ENCODE results near the gene CLCN5. TPM values are rescaled to one million over a fixed set of nuclear protein-coding genes. Genes with fewer than 3 reads are reported as not detected.

CLCN5 gene
- total and polyA plus RNA-seq, 10 of the 15 experiments (the other 5 are each of a cell fraction or from before 2014, with no cell fraction given): 0.33 to 3.8 (median 2.6) TPM

DNA sequence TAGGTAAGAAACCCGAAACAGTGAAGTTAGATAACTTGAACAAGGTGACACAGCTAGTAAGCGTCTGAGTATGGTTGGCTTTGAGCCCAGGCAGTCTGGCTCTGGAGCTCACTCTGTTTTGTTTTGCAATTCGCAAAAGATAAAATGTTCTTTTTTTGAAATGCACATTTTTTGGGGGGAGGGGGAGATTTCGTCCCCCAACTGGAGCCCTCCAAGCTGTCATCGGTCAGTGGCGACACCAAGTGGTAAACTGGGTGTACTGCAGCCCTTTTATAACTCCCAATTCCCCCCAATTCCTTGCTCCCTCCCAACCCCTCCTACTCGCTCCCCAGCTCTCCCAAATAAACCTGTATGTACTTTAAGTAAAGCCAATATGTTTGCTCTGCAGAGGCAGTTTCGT, 2.8 kb upstream of the CLCN5 start (continued):
- TF ChIP-seq, protein P1, sequence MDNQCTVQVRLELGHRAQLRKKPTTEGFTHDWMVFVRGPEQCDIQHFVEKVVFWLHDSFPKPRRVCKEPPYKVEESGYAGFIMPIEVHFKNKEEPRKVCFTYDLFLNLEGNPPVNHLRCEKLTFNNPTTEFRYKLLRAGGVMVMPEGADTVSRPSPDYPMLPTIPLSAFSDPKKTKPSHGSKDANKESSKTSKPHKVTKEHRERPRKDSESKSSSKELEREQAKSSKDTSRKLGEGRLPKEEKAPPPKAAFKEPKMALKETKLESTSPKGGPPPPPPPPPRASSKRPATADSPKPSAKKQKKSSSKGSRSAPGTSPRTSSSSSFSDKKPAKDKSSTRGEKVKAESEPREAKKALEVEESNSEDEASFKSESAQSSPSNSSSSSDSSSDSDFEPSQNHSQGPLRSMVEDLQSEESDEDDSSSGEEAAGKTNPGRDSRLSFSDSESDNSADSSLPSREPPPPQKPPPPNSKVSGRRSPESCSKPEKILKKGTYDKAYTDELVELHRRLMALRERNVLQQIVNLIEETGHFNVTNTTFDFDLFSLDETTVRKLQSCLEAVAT (IDR thresholded peaks at IDR 0.05): no peak
- TF ChIP-seq RAD21 (IDR thresholded peaks at IDR 0.05; ENCODE audit: insufficient read depth, low read depth, low read length) (peak; percentile 52), SMC3 (IDR thresholded peaks at IDR 0.05; ENCODE audit: borderline replicate concordance, low read length) (peak; percentile 35), POLR2AphosphoS5 (IDR thresholded peaks at IDR 0.05; ENCODE audit: low read length) (no peak), STAT3 (IDR thresholded peaks at IDR 0.05; ENCODE audit: low read depth, low read length) (no peak), RFX5 (IDR thresholded peaks at IDR 0.05; ENCODE audit: low read depth, low read length) (no peak)
- TF ChIP-seq, protein P2, sequence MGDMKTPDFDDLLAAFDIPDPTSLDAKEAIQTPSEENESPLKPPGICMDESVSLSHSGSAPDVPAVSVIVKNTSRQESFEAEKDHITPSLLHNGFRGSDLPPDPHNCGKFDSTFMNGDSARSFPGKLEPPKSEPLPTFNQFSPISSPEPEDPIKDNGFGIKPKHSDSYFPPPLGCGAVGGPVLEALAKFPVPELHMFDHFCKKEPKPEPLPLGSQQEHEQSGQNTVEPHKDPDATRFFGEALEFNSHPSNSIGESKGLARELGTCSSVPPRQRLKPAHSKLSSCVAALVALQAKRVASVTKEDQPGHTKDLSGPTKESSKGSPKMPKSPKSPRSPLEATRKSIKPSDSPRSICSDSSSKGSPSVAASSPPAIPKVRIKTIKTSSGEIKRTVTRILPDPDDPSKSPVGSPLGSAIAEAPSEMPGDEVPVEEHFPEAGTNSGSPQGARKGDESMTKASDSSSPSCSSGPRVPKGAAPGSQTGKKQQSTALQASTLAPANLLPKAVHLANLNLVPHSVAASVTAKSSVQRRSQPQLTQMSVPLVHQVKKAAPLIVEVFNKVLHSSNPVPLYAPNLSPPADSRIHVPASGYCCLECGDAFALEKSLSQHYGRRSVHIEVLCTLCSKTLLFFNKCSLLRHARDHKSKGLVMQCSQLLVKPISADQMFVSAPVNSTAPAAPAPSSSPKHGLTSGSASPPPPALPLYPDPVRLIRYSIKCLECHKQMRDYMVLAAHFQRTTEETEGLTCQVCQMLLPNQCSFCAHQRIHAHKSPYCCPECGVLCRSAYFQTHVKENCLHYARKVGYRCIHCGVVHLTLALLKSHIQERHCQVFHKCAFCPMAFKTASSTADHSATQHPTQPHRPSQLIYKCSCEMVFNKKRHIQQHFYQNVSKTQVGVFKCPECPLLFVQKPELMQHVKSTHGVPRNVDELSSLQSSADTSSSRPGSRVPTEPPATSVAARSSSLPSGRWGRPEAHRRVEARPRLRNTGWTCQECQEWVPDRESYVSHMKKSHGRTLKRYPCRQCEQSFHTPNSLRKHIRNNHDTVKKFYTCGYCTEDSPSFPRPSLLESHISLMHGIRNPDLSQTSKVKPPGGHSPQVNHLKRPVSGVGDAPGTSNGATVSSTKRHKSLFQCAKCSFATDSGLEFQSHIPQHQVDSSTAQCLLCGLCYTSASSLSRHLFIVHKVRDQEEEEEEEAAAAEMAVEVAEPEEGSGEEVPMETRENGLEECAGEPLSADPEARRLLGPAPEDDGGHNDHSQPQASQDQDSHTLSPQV (IDR thresholded peaks at IDR 0.05): no peak
- TF ChIP-seq, protein P3, sequence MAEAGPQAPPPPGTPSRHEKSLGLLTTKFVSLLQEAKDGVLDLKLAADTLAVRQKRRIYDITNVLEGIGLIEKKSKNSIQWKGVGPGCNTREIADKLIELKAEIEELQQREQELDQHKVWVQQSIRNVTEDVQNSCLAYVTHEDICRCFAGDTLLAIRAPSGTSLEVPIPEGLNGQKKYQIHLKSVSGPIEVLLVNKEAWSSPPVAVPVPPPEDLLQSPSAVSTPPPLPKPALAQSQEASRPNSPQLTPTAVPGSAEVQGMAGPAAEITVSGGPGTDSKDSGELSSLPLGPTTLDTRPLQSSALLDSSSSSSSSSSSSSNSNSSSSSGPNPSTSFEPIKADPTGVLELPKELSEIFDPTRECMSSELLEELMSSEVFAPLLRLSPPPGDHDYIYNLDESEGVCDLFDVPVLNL (IDR thresholded peaks at IDR 0.05; ENCODE audit: low read depth, low read length): no peak
- TF ChIP-seq, protein P4, sequence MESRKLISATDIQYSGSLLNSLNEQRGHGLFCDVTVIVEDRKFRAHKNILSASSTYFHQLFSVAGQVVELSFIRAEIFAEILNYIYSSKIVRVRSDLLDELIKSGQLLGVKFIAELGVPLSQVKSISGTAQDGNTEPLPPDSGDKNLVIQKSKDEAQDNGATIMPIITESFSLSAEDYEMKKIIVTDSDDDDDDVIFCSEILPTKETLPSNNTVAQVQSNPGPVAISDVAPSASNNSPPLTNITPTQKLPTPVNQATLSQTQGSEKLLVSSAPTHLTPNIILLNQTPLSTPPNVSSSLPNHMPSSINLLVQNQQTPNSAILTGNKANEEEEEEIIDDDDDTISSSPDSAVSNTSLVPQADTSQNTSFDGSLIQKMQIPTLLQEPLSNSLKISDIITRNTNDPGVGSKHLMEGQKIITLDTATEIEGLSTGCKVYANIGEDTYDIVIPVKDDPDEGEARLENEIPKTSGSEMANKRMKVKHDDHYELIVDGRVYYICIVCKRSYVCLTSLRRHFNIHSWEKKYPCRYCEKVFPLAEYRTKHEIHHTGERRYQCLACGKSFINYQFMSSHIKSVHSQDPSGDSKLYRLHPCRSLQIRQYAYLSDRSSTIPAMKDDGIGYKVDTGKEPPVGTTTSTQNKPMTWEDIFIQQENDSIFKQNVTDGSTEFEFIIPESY (IDR thresholded peaks at IDR 0.05): no peak
- TF ChIP-seq, protein P5, sequence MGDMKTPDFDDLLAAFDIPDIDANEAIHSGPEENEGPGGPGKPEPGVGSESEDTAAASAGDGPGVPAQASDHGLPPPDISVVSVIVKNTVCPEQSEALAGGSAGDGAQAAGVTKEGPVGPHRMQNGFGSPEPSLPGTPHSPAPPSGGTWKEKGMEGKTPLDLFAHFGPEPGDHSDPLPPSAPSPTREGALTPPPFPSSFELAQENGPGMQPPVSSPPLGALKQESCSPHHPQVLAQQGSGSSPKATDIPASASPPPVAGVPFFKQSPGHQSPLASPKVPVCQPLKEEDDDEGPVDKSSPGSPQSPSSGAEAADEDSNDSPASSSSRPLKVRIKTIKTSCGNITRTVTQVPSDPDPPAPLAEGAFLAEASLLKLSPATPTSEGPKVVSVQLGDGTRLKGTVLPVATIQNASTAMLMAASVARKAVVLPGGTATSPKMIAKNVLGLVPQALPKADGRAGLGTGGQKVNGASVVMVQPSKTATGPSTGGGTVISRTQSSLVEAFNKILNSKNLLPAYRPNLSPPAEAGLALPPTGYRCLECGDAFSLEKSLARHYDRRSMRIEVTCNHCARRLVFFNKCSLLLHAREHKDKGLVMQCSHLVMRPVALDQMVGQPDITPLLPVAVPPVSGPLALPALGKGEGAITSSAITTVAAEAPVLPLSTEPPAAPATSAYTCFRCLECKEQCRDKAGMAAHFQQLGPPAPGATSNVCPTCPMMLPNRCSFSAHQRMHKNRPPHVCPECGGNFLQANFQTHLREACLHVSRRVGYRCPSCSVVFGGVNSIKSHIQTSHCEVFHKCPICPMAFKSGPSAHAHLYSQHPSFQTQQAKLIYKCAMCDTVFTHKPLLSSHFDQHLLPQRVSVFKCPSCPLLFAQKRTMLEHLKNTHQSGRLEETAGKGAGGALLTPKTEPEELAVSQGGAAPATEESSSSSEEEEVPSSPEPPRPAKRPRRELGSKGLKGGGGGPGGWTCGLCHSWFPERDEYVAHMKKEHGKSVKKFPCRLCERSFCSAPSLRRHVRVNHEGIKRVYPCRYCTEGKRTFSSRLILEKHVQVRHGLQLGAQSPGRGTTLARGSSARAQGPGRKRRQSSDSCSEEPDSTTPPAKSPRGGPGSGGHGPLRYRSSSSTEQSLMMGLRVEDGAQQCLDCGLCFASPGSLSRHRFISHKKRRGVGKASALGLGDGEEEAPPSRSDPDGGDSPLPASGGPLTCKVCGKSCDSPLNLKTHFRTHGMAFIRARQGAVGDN (IDR thresholded peaks at IDR 0.05): no peak
